Spleen (tissue), 7 donors: ENCODE data around the gene PBRM1.

Experiments used
- CTCF ChIP-seq, 11 experiments: fragments of 200-600 bp in 7 of 11; fragments of 450-650 bp in 4 of 11; sonication (generic) in 4 of 11; IDR thresholded peaks in 8 of 11; conservative IDR thresholded peaks in 3 of 11; 1 replicate in 7 of 11; 2 replicates in 4 of 11; pipeline versions ENCODE4 v1.4.0 to v1.8.0; 2016 to 2021; ENCODE audit warnings: antibody characterized with exemption in 11 of 11, inconsistent platforms in 4 of 11, mild to moderate bottlenecking in 1 of 11
- POLR2A ChIP-seq, 3 donors: fragments of 450-650 bp; IDR thresholded peaks; one replicate each; pipeline ENCODE4 v1.5.1; 2017; ENCODE audit warnings: antibody characterized with exemption in 3 of 3, mild to moderate bottlenecking in 1 of 3
- donor health status: DM: no; HTN: no; CAD: no; lungs with moderate emphysema.
- donor health status: DM: no; HTN: no; CAD: no.
- donor health status: DM: no; HTN: no; CAD: no.

- TF ChIP-seq CTCF (IDR thresholded peaks at IDR 0.05 in 8 of 11, conservative IDR thresholded peaks at IDR 0.05 in 3 of 11) (no peak), POLR2A (IDR thresholded peaks at IDR 0.05) (no peak)
Observed at GRCh38 chr3:52625041-52625440, 60.7 kb downstream of the PBRM1 start.
